Measurements from ENCODE around the gene ASAP2. TPM values are rescaled to one million over a fixed set of nuclear protein-coding genes. Genes with fewer than 3 reads are reported as not detected.

The ASAP2 gene
- total and polyA plus RNA-seq, 2 donors (not counting 1 experiment from before 2014, with no cell fraction given), result 0.04 TPM; not detected in 1

- 90% methylated on average over 10 of the region's 17 CpGs for WGBS (ENCODE audit: insufficient coverage)
- Histone ChIP-seq H4K20me1 (ENCODE audit: control insufficient read depth, insufficient read depth, low read length, poor library complexity, severe bottlenecking) (no peaks in the 10 kb centered on the region), H3K27me3 (replicated peaks in 1 of 4; ENCODE audit: control extremely low read depth in 1 of 4, control insufficient read depth in 3 of 4, insufficient read depth in 4 of 4, low read length in 3 of 4) (no peaks in the 10 kb centered on the region), H3K9ac (ENCODE audit: low read length) (no peak overlapping the region), H3K4me2 (replicated peaks; ENCODE audit: low read depth, low read length, poor library complexity, severe bottlenecking) (no peak overlapping the region), H3K4me3 (ENCODE audit: control extremely low read depth in 1 of 5, extremely low read depth in 1 of 5, insufficient read depth in 1 of 5, low read depth in 2 of 5, low read length in 4 of 5) (no peak overlapping the region), H3K9me3 (ENCODE audit: control extremely low read depth in 1 of 3, control insufficient read depth in 2 of 3, insufficient read depth in 1 of 3, low read length in 2 of 3) (no peaks in the 10 kb centered on the region), H2AFZ (ENCODE audit: insufficient read depth, low read depth, low read length, poor library complexity, severe bottlenecking) (no peak overlapping the region), H3K36me3 (replicated peaks in 1 of 2; ENCODE audit: control extremely low read depth in 1 of 2, control insufficient read depth in 1 of 2, extremely low read depth in 1 of 2, insufficient read depth in 2 of 2, low read length in 1 of 2) (no peaks in the 10 kb centered on the region), H3K27ac (ENCODE audit: low read length in 2 of 2) (no peak overlapping the region), H3K4me1 (ENCODE audit: control insufficient read depth in 2 of 2, insufficient read depth in 2 of 2, low read length in 2 of 2) (no peaks in the 10 kb centered on the region), H3K79me2 (ENCODE audit: control insufficient read depth, insufficient read depth, low read length) (no peaks in the 10 kb centered on the region)
- POLR2A ChIA-PET, result no interaction called here
- no peaks in the 10 kb centered on the region for H3K9me3 Mint-ChIP-seq (ENCODE audit: insufficient read depth)
- no peak overlapping the region for H3K27ac Mint-ChIP-seq
- TF ChIP-seq EZH2 (IDR thresholded peaks at IDR 0.05; ENCODE audit: borderline replicate concordance, insufficient read depth, low read depth, low read length, poor library complexity, severe bottlenecking), result no peak
- TF ChIP-seq CTCF (IDR thresholded peaks at IDR 0.05), result no peak
- no peak for ATAC-seq (ENCODE audit: low read depth)
- no peaks in the 10 kb centered on the region for H3K4me1 Mint-ChIP-seq
- DNase-seq, result no peak
- intact Hi-C loops (cut with micrococcal nuclease), result no loop called here
- peaks cover 18% of the 10 kb centered on the region for H3K27me3 Mint-ChIP-seq
- CTCF ChIA-PET, result no interaction called here
- H3K4me3 Mint-ChIP-seq, result no peak overlapping the region
Measured at GRCh38 chr2:9299161-9300100, 92.8 kb downstream of the ASAP2 start.

GRCh38 chr2:9300214-9300613 is 93.6 kb downstream of the ASAP2 start:
- Histone ChIP-seq H3K27ac (ENCODE audit: low read length in 2 of 2) (no peak overlapping the region), H3K4me1 (ENCODE audit: control insufficient read depth in 2 of 2, insufficient read depth in 2 of 2, low read length in 2 of 2) (no peaks in the 10 kb centered on the region), H2AFZ (ENCODE audit: insufficient read depth, low read depth, low read length, poor library complexity, severe bottlenecking) (no peak overlapping the region), H3K4me2 (replicated peaks; ENCODE audit: low read depth, low read length, poor library complexity, severe bottlenecking) (no peak overlapping the region), H3K27me3 (replicated peaks in 1 of 4; ENCODE audit: control extremely low read depth in 1 of 4, control insufficient read depth in 3 of 4, insufficient read depth in 4 of 4, low read length in 3 of 4) (no peaks in the 10 kb centered on the region), H3K36me3 (replicated peaks in 1 of 2; ENCODE audit: control extremely low read depth in 1 of 2, control insufficient read depth in 1 of 2, extremely low read depth in 1 of 2, insufficient read depth in 2 of 2, low read length in 1 of 2) (no peaks in the 10 kb centered on the region), H3K79me2 (ENCODE audit: control insufficient read depth, insufficient read depth, low read length) (no peaks in the 10 kb centered on the region), H3K9me3 (ENCODE audit: control extremely low read depth in 1 of 3, control insufficient read depth in 2 of 3, insufficient read depth in 1 of 3, low read length in 2 of 3) (no peaks in the 10 kb centered on the region), H4K20me1 (ENCODE audit: control insufficient read depth, insufficient read depth, low read length, poor library complexity, severe bottlenecking) (no peaks in the 10 kb centered on the region), H3K4me3 (ENCODE audit: control extremely low read depth in 1 of 5, extremely low read depth in 1 of 5, insufficient read depth in 1 of 5, low read depth in 2 of 5, low read length in 4 of 5) (no peak overlapping the region), H3K9ac (ENCODE audit: low read length) (no peak overlapping the region)
- intact Hi-C loops (cut with micrococcal nuclease), result no loop called here
- DNase-seq (no peak), ATAC-seq (ENCODE audit: low read depth) (no peak)
- Mint-ChIP-seq H3K9me3 (ENCODE audit: insufficient read depth) (no peaks in the 10 kb centered on the region), H3K4me3 (no peak overlapping the region), H3K27me3 (peaks cover 16% of the 10 kb centered on the region), H3K4me1 (no peaks in the 10 kb centered on the region), H3K27ac (no peak overlapping the region)
- TF ChIP-seq CTCF (IDR thresholded peaks at IDR 0.05) (no peak), EZH2 (IDR thresholded peaks at IDR 0.05; ENCODE audit: borderline replicate concordance, insufficient read depth, low read depth, low read length, poor library complexity, severe bottlenecking) (no peak)
- WGBS (ENCODE audit: insufficient coverage), result 100% methylated on average over 3 of the region's 3 CpGs
- ChIA-PET POLR2A (no interaction called here), CTCF (no interaction called here)
